Suprapubic skin (tissue), 3 donors: ENCODE measurements around the gene CLSTN1.

Source experiments
- POLR2AphosphoS5 ChIP-seq, 3 donors: sonication (generic); formaldehyde crosslinking; IDR thresholded peaks; one replicate each; pipeline ENCODE4 v1.6.1; 2017; ENCODE audit warnings: antibody characterized with exemption in 3 of 3
- TF ChIP-seq, protein P1 (sequence below), 2 donors: fragments of 200-600 bp in 1 of 2; fragments of 450-650 bp in 1 of 2; sonication (generic) in 1 of 2; IDR thresholded peaks; one replicate each; pipeline ENCODE4 v1.5.1; 2016 to 2019; ENCODE audit warnings: antibody characterized with exemption in 2 of 2, mild to moderate bottlenecking in 1 of 2, moderate library complexity in 1 of 2

DNA sequence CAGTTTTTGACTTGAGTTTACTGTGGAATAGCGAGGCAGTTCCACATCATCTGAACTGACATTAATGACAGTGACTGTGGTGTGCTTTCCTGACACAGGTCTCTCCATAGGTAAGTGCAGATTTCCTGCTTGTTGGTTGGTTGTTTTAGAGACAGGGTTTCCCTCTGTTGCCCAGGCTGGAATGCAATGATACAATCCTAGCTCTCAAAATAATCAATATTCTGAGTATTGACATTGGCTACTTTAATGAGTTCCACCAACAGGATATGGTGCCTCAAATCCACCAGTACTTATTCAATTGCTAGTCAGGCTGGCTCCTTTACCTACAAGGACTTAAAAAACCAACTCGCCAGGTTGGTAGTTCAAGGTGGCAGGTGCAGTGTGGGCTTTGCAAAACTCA lies 63.8 kb downstream of the CLSTN1 start:
- TF ChIP-seq, protein P1, sequence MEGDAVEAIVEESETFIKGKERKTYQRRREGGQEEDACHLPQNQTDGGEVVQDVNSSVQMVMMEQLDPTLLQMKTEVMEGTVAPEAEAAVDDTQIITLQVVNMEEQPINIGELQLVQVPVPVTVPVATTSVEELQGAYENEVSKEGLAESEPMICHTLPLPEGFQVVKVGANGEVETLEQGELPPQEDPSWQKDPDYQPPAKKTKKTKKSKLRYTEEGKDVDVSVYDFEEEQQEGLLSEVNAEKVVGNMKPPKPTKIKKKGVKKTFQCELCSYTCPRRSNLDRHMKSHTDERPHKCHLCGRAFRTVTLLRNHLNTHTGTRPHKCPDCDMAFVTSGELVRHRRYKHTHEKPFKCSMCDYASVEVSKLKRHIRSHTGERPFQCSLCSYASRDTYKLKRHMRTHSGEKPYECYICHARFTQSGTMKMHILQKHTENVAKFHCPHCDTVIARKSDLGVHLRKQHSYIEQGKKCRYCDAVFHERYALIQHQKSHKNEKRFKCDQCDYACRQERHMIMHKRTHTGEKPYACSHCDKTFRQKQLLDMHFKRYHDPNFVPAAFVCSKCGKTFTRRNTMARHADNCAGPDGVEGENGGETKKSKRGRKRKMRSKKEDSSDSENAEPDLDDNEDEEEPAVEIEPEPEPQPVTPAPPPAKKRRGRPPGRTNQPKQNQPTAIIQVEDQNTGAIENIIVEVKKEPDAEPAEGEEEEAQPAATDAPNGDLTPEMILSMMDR (IDR thresholded peaks at IDR 0.05), result no peak
- no peak for TF ChIP-seq POLR2AphosphoS5 (IDR thresholded peaks at IDR 0.05)
